ENCODE data around the gene CCDC43.
"Not testable (repeated sequence)": the region's sequence is repeated elsewhere in the genome, so short reads cannot be mapped to it uniquely, and the experiment has no call there.

CCDC43 gene, protein sequence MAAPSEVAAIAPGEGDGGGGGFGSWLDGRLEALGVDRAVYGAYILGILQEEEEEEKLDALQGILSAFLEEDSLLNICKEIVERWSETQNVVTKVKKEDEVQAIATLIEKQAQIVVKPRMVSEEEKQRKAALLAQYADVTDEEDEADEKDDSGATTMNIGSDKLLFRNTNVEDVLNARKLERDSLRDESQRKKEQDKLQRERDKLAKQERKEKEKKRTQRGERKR

DNA sequence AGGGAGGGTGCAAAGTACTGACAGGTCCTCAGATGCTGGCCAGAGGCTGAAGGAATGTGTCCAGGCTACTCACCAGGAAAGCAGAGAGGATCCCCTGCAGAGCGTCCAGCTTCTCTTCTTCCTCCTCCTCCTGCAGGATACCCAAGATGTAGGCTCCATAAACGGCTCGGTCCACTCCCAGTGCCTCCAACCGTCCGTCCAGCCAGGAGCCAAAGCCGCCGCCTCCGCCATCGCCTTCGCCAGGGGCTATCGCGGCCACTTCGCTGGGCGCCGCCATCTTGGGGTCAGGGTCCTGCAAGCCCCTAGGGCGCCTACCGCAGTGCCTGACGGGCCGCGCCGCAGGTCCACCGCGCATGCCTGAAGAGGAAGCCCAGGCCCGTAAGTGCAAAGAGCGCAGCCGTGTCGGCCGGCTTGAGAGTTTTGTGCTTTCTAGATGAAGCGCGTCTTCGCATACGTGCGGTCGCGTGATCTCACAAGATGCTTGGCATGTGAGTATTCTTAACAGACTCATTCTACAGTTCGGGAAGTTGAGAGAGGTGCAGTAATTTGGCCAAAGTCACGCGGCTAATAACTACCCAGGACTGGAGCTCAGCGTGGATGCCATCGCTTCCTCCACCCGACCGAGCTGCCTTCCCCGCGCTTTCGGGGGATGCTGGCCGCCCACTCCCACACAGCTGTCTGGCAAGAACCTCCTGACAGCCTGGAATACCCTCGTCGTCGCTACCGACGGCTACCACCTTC is at the start of gene CCDC43:
Gene CCDC43 (minus strand): TSS at position 300 of the 741 bp plus-strand sequence. CDS start 23 bp downstream, at position 277.
- DNase-seq, result peak; percentile 91

DNA sequence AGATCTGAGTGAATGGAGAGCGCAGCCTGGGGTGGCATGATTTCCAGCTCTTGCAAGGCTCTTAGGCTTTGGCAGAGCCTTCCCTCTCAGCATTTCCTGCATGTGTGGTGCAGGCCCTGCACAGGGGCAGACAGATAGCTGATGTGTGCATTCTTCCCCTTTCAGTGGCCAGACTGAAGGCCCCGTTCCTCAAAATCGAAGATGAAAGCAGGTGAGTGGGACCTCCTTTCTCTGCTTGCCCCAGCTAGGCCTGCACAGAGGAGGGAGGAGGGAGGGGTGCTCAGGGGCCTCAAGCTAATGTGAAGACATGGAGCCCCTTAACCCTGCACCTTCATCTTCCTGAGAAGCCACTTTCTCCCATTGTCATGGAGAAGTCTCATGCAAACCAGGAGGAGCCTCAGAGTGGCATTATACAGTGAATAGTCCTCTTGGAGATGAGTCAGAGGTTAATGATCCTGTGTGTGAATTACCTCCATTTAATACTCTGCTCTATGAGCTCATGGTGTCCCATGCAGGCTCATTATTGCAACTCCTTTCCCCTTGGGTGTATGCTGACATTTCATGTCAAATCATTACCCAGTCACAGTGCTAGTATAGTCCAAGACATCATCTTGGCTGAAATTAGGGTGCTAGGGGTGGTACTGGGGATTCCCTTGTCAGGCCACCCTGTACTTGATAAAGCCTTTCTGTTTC is 48.8 kb upstream of the CCDC43 start:
- DNase-seq, result no peak

DNA sequence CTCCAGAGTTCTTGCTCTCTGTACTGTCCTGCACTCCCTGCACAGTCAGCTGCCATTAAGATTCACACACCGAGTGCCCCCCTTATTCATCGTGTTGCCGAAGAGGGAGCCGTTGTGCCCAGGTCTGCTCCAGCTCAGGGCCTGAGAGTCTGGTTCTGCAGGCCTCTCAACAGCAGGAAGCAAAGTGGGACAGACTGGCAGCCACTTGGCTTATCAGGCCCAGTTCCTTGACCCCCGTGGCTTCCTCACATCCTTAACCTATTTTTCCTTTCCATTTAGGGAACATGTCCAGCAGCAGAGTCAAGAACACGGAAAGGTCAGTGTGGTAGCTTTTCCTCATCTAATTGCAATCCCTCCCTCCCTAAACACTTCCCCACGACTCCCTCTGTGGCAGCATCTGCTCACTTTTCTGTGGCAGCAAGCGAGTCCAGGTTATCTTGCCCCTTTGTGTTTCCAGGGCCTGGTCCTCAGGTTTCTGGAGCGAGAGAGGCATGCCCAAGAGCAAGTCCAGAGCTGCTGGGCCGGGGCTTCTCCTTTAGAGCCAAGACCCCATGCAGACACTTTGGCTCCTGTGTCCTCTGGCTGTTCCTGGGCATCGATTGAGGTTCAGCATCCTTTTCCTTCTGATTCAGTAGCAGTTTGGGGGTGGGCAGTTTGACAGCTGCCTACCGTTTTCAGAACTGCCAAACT is 47.1 kb upstream of the CCDC43 start:
- DNase-seq, result no peak

DNA sequence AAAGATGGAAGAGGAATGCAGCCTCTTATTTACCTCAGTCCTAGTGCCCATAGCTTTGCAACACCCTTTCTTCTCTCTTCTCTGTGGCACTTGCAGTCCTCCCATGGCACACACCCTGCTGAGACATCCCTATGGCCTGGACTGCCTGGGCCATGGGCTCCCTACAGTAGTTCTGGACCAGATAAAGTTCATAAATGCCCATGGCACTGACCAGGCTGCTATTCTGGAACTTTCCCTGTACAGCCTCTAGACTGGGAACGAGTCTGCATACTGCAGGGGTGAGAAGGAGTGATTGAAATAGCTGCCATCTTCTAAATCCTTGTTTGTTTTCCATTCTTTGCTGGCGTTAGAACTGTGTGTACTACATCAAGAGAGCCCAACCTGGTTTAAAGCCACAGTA is 44.7 kb upstream of the CCDC43 start:
- no peak for DNase-seq

DNA sequence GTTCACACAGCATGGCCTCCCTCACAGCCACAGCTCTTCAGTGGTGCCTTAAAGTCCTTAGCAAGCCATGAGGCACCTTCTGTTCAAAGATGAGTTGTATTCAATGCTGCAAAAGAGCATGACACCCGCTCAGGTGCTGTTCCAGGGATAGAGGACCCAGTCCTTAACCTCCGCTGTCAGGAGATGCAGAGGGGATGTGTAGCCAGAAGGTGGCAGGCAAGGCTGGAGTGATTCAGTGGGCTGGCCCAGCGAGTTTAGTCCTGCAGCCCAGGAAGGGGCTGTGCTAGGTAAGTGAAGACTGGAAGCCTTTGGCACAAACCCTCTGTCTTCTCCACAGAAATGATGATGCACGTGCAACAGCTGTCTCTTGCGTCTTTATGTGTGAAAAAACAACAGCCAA is 44.2 kb upstream of the CCDC43 start:
- DNase-seq, result no peak

DNA sequence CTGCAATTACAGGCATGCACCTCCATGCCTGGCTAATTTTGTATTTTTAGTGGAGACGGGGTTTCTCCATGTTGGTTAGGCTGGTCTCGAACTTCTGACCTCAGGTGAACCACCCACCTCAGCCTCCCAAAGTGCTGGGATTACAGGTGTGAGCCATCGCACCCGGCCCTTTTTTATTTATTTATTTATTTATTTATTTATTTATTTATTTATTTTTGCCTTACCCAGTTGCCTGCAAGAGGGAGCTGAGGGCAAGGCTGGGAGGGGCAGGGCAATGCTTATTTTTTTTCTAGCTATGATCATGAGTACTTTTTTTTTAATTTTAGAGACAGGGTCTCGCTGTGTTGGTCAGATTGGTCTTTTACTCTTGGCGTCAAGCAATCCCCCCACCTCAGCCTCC is 36.5 kb upstream of the CCDC43 start:
- DNase-seq, result not testable (repeated sequence)

DNA sequence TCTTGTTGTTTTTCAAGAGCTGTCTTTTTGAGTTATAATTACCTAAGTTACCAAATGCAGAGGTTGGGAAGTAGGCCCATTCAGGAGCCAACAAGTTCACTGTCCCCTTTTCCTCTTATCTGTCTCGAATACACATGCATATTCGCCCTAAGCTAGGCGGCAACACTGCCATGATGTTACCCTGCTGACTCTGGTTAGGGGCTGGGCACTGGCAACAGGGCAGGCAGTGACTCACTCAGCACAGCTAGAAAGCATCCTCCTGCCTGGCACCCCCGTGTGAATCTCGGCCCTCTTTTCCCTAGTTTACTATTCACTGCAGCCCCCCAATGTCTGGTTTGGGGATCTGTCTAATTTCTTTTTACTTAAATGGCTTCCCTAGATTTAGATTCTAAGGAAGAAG is 32.7 kb upstream of the CCDC43 start:
- no peak for DNase-seq

DNA sequence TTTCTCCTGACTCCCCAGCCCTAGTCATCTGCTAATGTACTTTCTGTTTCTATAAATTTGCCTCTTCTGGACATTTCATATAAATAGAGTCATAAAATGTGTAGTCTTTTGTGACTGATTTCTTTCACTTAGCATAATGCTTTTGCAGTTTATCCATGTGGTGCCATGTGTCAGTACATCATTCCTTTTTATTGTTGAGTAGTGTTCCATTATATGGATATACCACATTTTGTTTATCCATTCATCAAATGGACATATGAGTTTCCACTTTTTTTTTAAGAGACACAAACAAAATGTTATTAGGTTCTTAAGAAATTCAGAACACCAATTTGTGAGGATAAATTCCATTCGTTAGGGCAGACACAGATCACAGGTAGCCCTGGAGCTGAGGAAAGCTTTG is 29.9 kb upstream of the CCDC43 start:
- DNase-seq, result no peak

DNA sequence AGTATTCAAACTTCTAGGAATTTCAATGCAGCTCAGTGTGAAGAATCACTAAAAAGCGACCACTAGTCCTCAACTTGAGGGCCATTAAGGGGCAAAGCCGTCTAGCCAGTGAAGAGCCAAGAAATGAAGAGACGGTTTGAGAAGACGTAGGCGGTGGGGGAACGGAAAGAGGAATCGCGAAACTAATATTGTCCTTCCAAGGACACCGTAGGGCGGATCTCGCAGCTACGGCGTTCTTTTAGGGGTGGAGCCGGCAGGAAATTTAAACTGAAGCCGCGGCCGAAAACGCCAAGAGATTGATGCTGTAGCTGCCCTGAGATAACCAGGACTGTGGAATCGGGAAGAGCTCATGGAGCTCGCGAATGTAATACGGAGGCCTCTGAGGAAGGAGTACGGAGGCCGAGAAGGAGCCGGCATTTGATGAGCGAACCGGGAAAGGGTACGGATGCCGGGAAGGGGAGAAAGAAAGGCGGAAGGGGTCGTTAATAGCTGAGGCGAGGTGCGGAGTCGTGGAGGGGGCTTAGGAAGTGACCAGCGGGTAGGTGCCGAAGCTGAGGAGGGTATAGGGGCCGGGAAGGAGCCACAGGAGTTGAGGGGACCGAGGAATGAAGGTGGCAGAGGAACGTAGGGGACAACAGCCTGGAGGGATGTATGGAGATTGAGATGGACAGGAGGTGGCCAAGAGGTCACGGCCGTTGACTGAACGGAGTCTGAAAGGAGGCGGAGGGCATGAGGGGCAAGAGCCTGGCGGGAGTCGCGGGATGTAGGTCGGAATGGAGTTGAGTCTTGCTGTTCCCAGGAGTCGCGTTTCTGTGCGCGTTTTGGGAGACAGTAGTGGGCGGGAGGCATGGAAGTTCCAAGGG is 19.1 kb upstream of the CCDC43 start, which contains the start of gene DBF4B:
Gene DBF4B (plus strand): TSS at position 265 of the 863 bp plus-strand sequence. CDS start 156 bp downstream, at position 421.
- DNase-seq, result peak; percentile 83

DNA sequence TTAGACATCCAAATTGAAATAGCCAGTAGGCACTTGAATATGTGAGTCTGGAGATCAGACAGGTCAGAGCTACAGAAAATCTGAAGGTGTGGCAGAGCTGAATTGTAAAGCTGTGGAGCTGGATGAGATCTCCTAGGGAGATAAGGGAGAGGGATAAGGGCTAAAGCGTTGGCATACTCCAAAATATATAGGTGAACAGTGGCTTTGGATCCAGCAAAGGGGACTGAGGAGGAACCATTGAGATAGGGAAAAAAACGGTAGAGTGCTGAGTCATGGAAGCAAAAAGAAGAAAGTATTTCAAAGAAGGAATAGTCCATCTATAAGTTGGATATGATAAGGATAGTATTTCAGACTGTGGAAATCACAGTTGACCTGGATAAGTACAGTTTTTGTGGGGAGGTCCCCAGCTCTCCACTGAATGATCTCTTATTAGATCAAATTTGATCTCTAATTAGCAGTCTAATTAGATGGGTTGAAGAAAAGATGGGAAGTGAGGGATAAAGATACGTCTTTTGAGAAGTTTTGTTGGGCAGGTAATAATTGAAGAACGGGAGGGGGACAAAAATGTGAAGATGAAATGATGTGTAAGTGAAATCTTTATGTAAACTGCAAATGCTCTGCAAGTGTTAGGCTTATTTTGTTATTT is 18.3 kb upstream of the CCDC43 start:
- DNase-seq, result no peak

DNA sequence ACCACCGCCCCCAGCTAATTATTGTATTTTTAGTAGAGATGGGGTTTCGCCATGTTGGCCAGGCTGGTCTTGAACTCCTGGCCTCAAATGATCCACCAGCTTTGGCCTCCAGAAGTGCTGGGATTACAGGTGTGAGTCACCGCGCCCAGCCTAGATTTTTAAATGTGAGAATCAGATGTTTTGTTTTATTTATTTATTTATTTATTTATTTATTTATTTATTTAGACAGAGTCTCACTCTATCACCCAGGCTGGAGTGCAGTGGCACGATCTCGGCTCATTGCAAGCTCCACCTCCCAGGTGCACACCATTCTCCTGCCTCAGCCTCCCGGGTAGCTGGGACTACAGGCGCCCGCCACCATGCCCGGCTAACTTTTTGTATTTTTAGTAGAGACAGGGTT is 10.7 kb upstream of the CCDC43 start:
- DNase-seq, result not testable (repeated sequence)

DNA sequence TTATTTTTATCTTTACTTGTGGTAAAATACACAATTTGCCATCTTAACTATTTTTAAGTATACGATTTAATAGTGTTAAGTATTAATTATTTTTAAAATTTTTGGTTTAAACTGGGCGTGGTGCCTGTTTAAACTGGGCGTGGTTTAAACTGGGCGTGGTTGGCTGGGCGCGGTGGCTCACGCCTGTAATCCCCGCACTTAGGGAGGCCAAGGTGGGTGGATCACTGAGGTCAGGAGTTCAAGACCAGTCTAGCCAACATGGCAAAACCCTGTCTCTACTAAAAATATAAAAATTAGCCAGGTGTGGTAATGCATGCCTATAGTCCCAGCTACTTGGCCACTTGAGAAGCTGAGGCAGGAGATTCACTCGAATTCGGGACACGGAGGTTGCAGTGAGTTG is 4.0 kb upstream of the CCDC43 start:
- DNase-seq, result no peak

DNA sequence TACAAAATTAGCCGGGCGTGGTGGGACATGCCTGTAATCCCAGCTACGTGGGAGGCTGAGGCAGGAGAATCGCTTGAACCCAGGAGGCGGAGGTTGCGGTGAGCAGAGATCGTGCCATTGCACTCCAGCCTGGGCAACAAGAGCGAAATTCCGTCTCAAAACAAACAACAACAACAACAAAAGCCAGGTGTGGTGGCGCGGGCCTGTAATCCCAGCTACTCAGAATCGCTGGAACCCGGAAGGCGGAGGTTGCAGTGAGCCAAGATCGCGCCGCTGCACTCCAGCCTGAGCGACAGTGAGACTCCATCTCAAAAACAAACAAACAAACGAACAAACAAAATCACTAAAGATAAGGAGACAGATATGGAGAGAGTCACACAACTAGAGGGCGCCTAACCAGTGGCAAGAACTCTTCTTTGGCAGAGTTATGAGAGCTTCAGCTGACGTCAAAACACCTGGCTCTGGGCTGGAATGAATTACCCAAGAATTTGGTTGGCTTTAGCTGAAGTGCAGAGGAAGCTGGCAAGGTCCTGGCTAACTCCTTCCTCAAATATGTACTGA is 1.2 kb upstream of the CCDC43 start:
- DNase-seq, result peak; percentile 15

DNA sequence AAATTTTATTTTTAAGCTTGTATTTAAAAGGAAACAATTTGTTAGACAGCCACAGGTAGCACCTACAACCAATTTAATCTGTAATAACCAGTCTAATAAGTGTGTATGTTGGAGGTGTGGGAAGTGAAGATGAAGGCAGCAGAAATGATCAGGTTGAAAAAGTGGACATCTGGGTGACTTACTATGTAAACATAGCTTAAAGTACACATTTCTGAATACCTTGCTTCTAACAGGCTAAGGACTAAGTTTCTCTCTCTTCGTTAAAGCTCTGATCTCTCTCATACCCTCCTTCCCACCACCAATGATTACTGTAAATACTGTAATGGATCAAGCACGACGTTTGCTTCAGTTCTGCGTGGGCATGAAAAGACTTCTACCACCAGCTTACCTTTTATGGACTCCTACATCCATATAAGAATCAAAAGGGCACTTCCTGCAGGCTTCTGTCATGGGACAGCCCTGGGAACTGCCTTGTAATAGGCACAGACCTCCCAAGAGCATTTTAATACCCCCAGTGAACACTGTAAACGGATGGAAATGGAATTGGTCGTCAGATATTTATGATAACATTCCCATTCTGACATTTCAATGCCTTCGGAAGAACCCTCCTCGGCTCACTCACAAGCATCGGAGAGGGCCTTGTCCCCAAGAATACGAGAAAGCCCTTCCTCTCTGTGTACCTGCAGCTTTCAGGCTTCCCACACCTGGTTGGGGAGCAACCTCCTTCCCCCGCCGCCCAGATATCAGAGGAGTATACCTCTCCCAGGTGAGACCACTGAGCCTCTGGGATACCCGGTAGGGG is 700 bp downstream of the CCDC43 start:
- DNase-seq, result no peak

DNA sequence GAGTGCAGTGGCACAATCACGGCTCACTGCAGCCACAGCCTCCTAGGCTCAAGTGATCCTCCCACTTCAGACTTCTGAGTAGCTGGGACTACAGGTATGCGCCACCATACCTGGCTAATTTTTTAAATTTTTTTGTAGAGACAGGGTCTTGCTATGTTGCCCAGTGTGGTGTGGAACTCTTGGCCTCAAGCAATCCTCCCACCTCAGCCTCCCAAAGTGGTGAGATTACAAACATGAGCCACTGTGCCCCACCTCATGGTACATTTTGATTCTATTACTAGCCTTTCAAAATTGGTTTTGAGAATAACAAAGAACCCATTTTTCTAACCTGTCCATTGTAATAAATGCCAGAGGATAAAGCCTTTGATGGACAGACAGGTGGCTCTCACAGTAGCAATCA is 1.4 kb downstream of the CCDC43 start:
- no peak for DNase-seq

DNA sequence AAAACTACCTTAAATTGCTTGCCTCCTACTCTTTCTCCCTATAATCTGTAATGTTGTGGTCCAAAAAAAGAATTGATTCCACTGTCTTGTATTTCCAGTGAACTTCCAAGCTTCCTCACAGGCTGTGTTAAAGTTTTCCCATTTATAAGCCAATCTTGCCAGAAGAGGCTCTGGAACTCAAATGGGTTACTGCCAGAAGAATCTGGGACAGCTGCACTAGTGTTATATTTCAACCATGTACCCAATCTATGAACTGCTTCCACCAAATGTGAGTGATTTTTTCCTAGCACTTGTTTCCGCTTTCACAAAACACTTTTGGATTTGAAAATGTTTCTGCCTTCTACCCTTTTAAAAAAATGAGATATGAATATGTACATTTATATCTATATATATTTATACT is 1.8 kb downstream of the CCDC43 start:
- DNase-seq, result no peak

DNA sequence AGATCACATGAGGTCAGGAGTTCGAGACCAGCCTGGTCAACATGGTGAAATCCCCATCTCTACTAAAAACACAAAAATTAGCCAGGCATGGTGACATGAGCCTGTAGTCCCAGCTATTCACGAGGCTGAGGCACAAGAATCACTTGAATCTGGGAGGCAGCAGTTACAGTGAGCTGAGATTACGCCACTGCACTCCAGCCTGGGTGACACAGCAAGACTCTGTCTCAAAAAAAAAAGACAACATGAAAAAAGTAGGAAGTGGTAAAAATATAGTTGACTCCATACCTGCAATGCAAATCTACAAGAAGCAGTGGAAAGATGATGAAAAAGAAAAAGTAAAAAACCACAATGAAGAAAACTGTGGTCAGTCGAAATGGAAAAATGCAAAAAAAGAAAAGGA is 6.3 kb downstream of the CCDC43 start:
- DNase-seq, result not testable (repeated sequence)

DNA sequence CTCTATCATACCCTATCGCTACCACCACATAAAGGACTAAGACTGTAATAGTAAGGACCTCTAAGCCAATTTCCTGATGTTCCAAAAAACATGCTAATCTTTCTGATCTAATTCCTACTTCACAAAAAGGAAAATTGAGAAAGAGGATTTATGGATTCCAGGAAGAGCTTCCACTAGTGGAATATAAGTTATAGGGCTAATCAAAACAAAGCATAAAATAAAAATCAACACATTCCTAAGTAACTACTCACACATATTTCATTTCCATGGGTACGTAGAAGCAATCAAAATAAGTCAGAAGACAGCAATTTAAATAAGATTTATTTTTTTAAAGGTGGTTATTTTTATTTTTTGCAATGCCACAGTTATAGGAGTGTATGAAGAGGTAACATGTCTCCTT is 12.4 kb downstream of the CCDC43 start:
- no peak for DNase-seq

DNA sequence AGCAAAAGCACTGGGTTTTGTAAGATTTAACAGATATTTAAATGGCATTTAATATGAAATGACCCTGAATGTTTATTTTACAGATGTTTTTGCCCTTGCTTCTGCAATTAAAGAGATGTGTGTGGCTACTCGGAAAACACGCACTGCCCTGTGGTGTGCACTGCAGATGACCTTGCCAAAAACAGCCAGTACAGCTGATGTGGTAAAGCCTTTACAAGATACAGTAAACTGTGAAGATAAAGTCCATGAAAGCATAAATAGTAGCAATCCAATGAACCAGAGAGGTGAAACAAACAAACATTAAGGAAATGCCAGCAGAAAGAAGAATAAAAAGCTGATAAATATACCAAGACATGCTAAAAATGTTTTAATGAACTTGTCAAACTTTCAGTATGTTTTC is 15.7 kb downstream of the CCDC43 start:
- DNase-seq, result no peak

DNA sequence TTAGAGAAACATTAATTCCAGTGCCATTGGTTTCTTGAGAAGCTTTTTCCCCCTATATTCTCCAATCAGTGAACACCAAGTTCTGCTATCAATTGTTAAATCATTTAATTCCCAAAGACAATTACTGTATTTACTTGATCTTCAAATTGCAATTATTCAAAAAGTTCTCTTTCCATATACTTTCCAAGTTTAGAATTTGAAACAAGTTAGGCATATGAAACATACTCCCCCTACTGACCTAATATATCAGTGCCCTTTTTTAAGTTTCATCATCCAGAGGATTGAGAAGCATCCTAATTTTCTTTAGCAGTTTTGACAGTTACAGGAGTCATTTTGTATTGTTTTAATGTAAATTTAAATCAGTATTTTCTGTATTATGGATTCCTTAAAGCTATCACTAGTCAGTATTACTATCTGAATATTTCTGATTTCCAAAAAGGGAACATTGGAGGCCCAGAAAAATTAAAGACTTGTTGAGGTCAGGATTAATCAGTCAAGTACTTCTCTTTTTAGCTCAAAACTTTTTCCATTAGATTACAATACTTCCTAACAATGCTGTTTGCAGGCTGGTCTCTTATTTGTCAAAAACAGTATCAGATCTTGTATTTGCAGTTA is 17.0 kb downstream of the CCDC43 start:
- no peak for DNase-seq
